Measurements from ENCODE around the gene VPS37B.

The VPS37B gene

DNA sequence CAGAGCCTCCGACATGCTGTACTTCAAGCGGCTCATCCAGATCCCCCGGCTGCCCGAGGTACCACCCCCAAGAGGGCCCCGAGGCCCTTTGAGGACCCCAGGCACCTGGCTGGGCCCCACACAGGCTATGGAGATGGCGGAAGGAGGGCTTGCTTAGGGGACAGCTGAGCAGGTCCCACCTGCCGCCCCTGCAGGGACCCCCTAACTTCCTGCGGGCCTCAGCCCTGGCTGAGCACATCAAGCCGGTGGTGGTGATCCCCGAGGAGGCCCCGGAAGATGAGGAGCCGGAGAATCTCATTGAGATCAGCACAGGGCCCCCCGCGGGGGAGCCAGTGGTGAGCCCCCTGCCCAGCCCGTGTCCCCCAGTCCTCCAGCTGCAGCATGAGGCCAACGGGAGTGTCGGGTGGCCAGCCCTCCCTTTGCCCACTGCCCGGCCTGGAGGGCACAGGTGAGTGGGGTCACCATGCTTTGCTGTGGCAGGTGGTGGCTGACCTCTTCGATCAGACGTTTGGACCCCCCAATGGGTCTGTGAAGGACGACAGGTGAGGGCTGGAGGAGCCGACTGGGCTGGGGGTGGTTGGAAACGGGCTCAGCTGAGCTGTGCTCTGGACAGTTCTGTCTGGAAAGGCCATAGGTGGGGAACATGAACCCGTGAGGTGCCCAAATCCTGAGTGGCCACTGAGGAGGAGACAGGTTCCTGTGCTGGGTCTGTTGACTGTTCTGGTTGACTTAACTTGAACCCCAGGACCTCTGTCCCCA lies 40.7 kb downstream of the VPS37B start:
- H3K4me1 ChIP-seq (ENCODE audit: insufficient read depth, low read length) = peaks cover 12% of the 10 kb centered on the region
- no peaks in the 10 kb centered on the region for H3K27me3 ChIP-seq (ENCODE audit: insufficient read depth, low read length)
- peaks cover 15% of the 10 kb centered on the region for H3K36me3 ChIP-seq (ENCODE audit: insufficient read depth, low read length)
- no peak overlapping the region for H2AFZ ChIP-seq (ENCODE audit: low read depth, low read length)
- H3K9me3 ChIP-seq (ENCODE audit: low read length) = no peaks in the 10 kb centered on the region
- no peak overlapping the region for H3K4me3 ChIP-seq (ENCODE audit: low read length)

GRCh38 chr12:122854554-122854953 lies 41.4 kb downstream of the VPS37B start:
- H3K4me1 ChIP-seq (ENCODE audit: insufficient read depth, low read length) = peaks cover 12% of the 10 kb centered on the region
- H3K36me3 ChIP-seq (ENCODE audit: insufficient read depth, low read length) = peaks cover 15% of the 10 kb centered on the region
- no peak overlapping the region for H2AFZ ChIP-seq (ENCODE audit: low read depth, low read length)
- no peak overlapping the region for H3K4me3 ChIP-seq (ENCODE audit: low read length)
- no peaks in the 10 kb centered on the region for H3K9me3 ChIP-seq (ENCODE audit: low read length)
- no peaks in the 10 kb centered on the region for H3K27me3 ChIP-seq (ENCODE audit: insufficient read depth, low read length)

DNA sequence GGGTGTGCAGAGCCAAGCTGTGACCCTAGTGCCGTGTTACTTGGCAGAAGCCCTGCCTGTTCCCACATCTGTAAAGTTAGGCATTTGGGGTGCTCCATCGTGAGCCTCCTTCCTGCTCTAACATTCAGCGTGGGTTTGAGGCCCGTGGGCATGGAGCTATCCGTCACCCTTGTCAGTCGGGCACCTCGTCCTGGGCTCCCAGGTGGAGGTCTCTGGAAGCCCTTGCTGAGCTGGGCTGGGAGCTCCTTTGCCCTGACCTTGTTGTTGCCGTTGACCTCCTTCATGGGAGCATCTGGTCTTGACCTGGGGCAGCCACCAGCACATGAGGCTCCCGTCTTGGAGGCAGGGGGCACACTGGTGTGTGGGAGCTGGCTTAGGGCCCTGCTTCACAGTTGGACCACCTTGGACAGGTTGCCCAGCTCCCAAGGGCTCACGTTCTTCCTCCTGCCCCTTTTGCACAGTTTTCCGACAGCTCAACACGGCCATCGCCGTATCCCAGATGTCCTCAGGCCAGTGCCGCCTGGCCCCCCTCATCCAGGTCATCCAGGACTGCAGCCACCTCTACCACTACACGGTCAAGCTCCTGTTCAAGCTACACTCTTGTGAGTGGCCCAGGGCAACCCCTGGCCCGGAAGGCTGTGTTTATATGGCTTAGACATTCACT lies 42.2 kb downstream of the VPS37B start:
- H3K4me1 ChIP-seq (ENCODE audit: insufficient read depth, low read length) = peaks cover 12% of the 10 kb centered on the region
- H3K36me3 ChIP-seq (ENCODE audit: insufficient read depth, low read length) = peaks cover 15% of the 10 kb centered on the region
- H3K9me3 ChIP-seq (ENCODE audit: low read length) = no peaks in the 10 kb centered on the region
- H3K27me3 ChIP-seq (ENCODE audit: insufficient read depth, low read length) = no peaks in the 10 kb centered on the region
- no peak overlapping the region for H3K4me3 ChIP-seq (ENCODE audit: low read length)
- no peak overlapping the region for H2AFZ ChIP-seq (ENCODE audit: low read depth, low read length)

GRCh38 chr12:122852336-122853275 lies 43.3 kb downstream of the VPS37B start:
- Histone ChIP-seq H3K36me3 (ENCODE audit: insufficient read depth, low read length) (peaks cover 12% of the 10 kb centered on the region), H3K4me3 (ENCODE audit: low read length) (no peak overlapping the region), H3K9me3 (ENCODE audit: low read length) (no peaks in the 10 kb centered on the region), H3K27me3 (ENCODE audit: insufficient read depth, low read length) (no peaks in the 10 kb centered on the region), H3K4me1 (ENCODE audit: insufficient read depth, low read length) (peaks cover 12% of the 10 kb centered on the region), H2AFZ (ENCODE audit: low read depth, low read length) (no peak overlapping the region)

GRCh38 chr12:122851820-122852219 lies 44.1 kb downstream of the VPS37B start:
- peaks cover 12% of the 10 kb centered on the region for H3K4me1 ChIP-seq (ENCODE audit: insufficient read depth, low read length)
- no peak overlapping the region for H2AFZ ChIP-seq (ENCODE audit: low read depth, low read length)
- H3K9me3 ChIP-seq (ENCODE audit: low read length) = no peaks in the 10 kb centered on the region
- H3K4me3 ChIP-seq (ENCODE audit: low read length) = no peak overlapping the region
- no peaks in the 10 kb centered on the region for H3K27me3 ChIP-seq (ENCODE audit: insufficient read depth, low read length)
- H3K36me3 ChIP-seq (ENCODE audit: insufficient read depth, low read length) = peaks cover 12% of the 10 kb centered on the region

DNA sequence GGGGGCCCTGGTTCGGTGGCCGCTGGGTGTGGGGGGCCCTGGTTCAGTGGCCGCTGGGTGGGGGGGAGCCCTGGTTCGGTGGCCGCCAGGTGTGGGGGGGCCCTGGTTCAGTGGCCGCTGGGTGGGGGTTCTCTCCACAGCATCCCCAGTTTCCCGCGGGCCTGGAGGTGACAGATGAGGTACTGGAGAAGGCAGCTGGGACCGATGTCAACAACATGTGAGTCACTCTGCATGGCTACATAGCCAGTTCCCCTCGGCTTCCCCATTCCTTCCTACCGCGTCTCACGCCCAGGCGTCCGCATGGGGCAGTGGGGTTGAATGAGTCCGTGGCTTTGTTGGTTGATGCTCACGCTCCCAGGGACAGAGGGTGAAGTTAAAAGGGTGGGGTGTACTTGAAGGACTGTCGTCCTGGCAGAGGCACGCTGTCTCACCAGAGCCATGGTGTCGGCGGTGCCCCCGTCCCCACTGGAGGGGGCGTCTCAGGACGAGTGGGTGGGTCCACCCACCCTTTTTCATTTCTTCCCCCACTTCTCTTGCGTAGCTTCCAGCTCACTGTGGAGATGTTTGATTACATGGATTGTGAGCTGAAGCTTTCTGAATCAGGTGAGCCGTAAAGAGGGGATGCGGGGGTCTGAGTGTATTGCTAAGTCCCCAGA lies 45.1 kb downstream of the VPS37B start:
- Histone ChIP-seq H3K4me1 (ENCODE audit: insufficient read depth, low read length) (peaks cover 12% of the 10 kb centered on the region), H3K4me3 (ENCODE audit: low read length) (no peak overlapping the region), H3K9me3 (ENCODE audit: low read length) (no peaks in the 10 kb centered on the region), H3K36me3 (ENCODE audit: insufficient read depth, low read length) (peaks cover 7% of the 10 kb centered on the region), H3K27me3 (ENCODE audit: insufficient read depth, low read length) (no peaks in the 10 kb centered on the region), H2AFZ (ENCODE audit: low read depth, low read length) (no peak overlapping the region)

GRCh38 chr12:122850048-122850445 lies 45.9 kb downstream of the VPS37B start:
- Histone ChIP-seq H3K27me3 (ENCODE audit: insufficient read depth, low read length) (no peaks in the 10 kb centered on the region), H3K4me1 (ENCODE audit: insufficient read depth, low read length) (peaks cover 12% of the 10 kb centered on the region), H3K9me3 (ENCODE audit: low read length) (no peaks in the 10 kb centered on the region), H3K36me3 (ENCODE audit: insufficient read depth, low read length) (peaks cover 7% of the 10 kb centered on the region), H2AFZ (ENCODE audit: low read depth, low read length) (no peak overlapping the region), H3K4me3 (ENCODE audit: low read length) (no peak overlapping the region)

DNA sequence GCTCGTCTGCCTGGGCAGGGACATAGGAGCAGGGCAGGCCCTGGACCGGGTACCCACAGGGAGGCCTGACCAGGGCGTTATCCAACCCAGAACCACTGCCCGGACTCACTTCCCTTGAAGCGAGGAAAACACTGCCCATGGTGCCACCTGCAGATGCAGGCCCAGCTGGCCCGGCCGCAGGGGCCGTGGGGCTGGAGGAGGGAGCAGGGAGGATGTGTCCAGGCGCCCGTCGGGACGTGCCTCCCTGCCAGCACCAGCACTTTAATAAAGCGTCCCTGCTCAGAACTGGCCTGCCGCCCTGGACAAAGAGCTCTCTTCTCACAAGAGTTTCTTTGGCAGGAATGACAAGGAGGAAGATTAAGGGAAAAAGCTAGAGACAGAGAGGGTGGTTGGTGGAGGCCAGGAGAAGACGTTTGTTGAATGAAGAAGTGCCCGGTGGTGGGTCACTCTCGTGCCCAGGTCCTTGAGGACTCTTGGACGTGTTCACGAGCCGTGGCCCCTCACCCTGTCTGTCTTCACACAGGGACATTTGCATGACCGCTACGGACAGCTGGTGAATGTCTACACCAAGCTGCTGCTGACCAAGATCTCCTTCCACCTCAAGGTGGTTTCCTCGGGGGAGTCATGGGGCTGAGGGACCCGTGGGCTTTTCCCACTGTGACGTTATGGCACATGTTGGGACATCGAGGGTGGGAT lies 46.4 kb downstream of the VPS37B start:
- H3K27me3 ChIP-seq (ENCODE audit: insufficient read depth, low read length) = no peaks in the 10 kb centered on the region
- peaks cover 12% of the 10 kb centered on the region for H3K4me1 ChIP-seq (ENCODE audit: insufficient read depth, low read length)
- no peak overlapping the region for H2AFZ ChIP-seq (ENCODE audit: low read depth, low read length)
- no peak overlapping the region for H3K4me3 ChIP-seq (ENCODE audit: low read length)
- no peaks in the 10 kb centered on the region for H3K9me3 ChIP-seq (ENCODE audit: low read length)
- H3K36me3 ChIP-seq (ENCODE audit: insufficient read depth, low read length) = peaks cover 7% of the 10 kb centered on the region

DNA sequence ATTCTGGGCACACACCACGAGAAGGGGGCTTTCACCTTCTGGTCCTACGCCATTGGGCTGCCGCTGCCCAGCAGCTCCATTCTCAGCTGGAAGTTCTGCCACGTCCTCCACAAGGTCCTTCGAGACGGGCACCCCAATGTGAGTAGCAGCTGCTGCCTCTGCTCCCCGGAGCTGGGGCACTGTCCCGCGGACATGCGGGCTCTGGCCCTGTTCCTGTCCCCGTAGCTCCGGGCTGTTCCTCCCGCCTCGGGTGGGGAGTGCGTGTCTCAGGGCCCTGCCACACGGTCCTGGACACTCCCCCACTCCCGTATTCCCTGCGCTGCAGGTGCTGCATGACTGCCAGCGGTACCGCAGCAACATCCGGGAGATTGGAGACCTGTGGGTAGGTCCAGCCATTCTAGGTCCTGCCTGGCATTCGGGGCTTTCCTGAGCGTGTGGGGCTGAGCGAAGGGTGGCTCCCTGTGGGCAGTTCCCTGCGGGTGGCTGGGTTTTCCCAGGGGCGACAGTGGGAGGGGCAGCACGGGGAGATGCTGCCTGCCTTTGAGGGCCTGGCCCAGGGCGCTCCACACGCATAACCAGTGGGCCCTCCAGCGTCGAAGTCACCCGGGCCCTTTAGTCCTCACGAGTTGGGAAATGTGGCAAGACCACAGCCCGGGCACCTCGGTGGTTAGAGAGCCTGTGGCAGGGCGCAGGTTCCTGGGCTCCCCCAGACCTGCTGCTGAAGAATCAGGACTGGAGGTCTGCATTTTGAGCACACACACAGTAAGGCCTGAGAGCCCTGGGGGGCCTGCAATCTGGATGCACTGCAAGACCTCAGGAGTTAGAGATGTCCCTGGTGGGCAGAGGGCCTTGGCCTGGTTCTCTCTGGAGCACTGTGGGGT lies 47.2 kb downstream of the VPS37B start:
- Histone ChIP-seq H3K9me3 (ENCODE audit: low read length) (no peaks in the 10 kb centered on the region), H3K36me3 (ENCODE audit: insufficient read depth, low read length) (peaks cover 7% of the 10 kb centered on the region), H2AFZ (ENCODE audit: low read depth, low read length) (no peak overlapping the region), H3K4me3 (ENCODE audit: low read length) (no peak overlapping the region), H3K27me3 (ENCODE audit: insufficient read depth, low read length) (no peaks in the 10 kb centered on the region), H3K4me1 (ENCODE audit: insufficient read depth, low read length) (peaks cover 11% of the 10 kb centered on the region)

GRCh38 chr12:122847921-122848421 lies 48.0 kb downstream of the VPS37B start:
- H3K4me1 ChIP-seq (ENCODE audit: insufficient read depth, low read length) = peaks cover 12% of the 10 kb centered on the region
- H3K27me3 ChIP-seq (ENCODE audit: insufficient read depth, low read length) = no peaks in the 10 kb centered on the region
- no peaks in the 10 kb centered on the region for H3K9me3 ChIP-seq (ENCODE audit: low read length)

DNA sequence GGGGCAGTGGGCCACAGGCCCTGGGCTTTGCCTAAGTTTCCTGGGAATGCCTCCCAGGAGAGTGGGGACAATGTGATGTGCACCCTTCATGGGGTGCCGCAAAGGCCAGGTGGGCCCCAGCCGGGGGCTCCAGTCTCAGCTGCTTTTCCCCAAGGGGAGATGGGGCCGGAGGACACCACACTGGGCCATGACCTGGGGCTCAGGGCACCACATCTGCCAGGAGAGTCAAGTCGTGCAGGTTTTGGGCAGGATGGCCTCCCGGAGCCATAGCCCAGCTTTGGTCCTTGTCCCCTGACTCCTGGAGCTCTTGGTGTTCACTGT lies 48.4 kb downstream of the VPS37B start:
- H3K27me3 ChIP-seq (ENCODE audit: insufficient read depth, low read length) = no peaks in the 10 kb centered on the region
- peaks cover 7% of the 10 kb centered on the region for H3K36me3 ChIP-seq (ENCODE audit: insufficient read depth, low read length)
- H3K9me3 ChIP-seq (ENCODE audit: low read length) = no peaks in the 10 kb centered on the region
- no peak overlapping the region for H2AFZ ChIP-seq (ENCODE audit: low read depth, low read length)
- no peak overlapping the region for H3K4me3 ChIP-seq (ENCODE audit: low read length)
- H3K4me1 ChIP-seq (ENCODE audit: insufficient read depth, low read length) = peaks cover 11% of the 10 kb centered on the region

More at GRCh38 chr12:122847921-122848421, 48.0 kb downstream of the VPS37B start:
- no peak overlapping the region for H3K4me3 ChIP-seq (ENCODE audit: low read length)
- H3K36me3 ChIP-seq (ENCODE audit: insufficient read depth, low read length) = peaks cover 7% of the 10 kb centered on the region
- no peak overlapping the region for H2AFZ ChIP-seq (ENCODE audit: low read depth, low read length)
